ENCODE data around the gene CUX1. TPM values are rescaled to one million over a fixed set of nuclear protein-coding genes. Genes with fewer than 3 reads are reported as not detected.

Gene CUX1
- total and polyA plus RNA-seq, 2 of the 13 experiments (the other 11 are each of a cell fraction or from before 2014, with no cell fraction given) = 13.7 to 14.9 TPM

DNA sequence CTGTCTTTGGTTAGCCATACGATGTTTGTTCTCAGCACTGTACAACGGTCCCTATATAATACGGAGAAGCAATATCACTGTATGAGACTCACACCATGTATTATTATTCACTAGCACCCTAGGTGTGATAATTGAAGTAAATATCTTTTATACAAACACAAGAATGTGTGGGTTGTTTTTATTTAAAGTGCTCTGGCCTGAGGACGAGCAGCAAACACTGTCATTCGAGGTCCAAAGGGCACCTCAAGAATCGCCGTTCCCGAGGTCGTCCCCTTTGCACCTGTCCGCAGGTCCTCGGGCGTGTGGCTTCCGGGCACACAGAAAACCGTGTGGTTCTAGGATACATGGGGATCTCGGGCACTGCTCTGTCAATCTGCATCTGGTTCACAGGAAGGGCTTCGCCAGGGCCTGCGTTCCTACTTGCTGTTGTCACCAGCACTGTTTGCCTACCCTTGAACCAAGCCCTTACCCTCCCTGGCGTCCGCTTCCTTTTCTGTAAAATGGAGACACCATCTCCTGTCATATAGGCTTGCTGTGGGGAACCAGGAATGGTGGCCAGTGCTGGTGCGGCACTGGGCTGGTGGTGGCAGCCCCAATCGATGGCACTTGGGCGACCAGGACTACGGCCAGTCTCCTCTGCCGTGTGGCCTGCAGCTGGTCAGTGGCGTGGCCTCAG lies 440.8 kb downstream of the CUX1 start (continued):
- TF ChIP-seq ZFP37 (CRISPR knock-in tag; IDR thresholded peaks at IDR 0.05; ENCODE audit: borderline replicate concordance) (peak; percentile 92), NFKB2 (CRISPR knock-in tag; IDR thresholded peaks at IDR 0.05; ENCODE audit: borderline replicate concordance) (peak; percentile 82), ZFP36L1 (CRISPR knock-in tag; IDR thresholded peaks at IDR 0.05) (no peak; the same call in 1 of the 2 replicates), PCBP2 (optimal IDR thresholded peaks at IDR 0.05; ENCODE audit: low read depth, low read length, poor library complexity, severe bottlenecking) (no peak), ZBTB7B (CRISPR knock-in tag; IDR thresholded peaks at IDR 0.05) (peak; percentile 53), ZNF253 (CRISPR knock-in tag; IDR thresholded peaks at IDR 0.05; ENCODE audit: borderline replicate concordance) (0 out of 2 replicates have a peak, but pooled peaks have one; percentile 18), GPN1 (CRISPR knock-in tag; IDR thresholded peaks at IDR 0.05; ENCODE audit: borderline replicate concordance) (no peak), FOXA1 (IDR thresholded peaks at IDR 0.05) (no peak), FOXA1 (CRISPR knock-in tag; IDR thresholded peaks at IDR 0.05) (peak; percentile 63), ZNF232 (CRISPR knock-in tag; IDR thresholded peaks at IDR 0.05; ENCODE audit: borderline replicate concordance) (peak; percentile 95), HMG20A (CRISPR knock-in tag; IDR thresholded peaks at IDR 0.05; ENCODE audit: borderline replicate concordance) (peak; percentile 82), REXO4 (CRISPR knock-in tag; IDR thresholded peaks at IDR 0.05; ENCODE audit: borderline replicate concordance) (no peak), HNRNPUL1 (IDR thresholded peaks at IDR 0.05; ENCODE audit: low read depth, low read length) (no peak), ZNF441 (CRISPR knock-in tag; IDR thresholded peaks at IDR 0.05; ENCODE audit: borderline replicate concordance) (peak; percentile 83; the same call in 1 of the 2 replicates), LCORL (IDR thresholded peaks at IDR 0.05) (no peak), LCORL (CRISPR knock-in tag; IDR thresholded peaks at IDR 0.05) (peak; percentile 87), ZNF10 (CRISPR knock-in tag; IDR thresholded peaks at IDR 0.05; ENCODE audit: borderline replicate concordance, low read depth) (no peak), ADNP (CRISPR knock-in tag; IDR thresholded peaks at IDR 0.05) (0 out of 2 replicates have a peak, but pooled peaks have one; percentile 69), NR2F2 (IDR thresholded peaks at IDR 0.05; ENCODE audit: borderline replicate concordance, low read depth) (peak; percentile 56)
- TF ChIP-seq, protein P1, sequence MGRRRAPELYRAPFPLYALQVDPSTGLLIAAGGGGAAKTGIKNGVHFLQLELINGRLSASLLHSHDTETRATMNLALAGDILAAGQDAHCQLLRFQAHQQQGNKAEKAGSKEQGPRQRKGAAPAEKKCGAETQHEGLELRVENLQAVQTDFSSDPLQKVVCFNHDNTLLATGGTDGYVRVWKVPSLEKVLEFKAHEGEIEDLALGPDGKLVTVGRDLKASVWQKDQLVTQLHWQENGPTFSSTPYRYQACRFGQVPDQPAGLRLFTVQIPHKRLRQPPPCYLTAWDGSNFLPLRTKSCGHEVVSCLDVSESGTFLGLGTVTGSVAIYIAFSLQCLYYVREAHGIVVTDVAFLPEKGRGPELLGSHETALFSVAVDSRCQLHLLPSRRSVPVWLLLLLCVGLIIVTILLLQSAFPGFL (CRISPR knock-in tag; IDR thresholded peaks at IDR 0.05) = no peak
- TF ChIP-seq, protein P2, sequence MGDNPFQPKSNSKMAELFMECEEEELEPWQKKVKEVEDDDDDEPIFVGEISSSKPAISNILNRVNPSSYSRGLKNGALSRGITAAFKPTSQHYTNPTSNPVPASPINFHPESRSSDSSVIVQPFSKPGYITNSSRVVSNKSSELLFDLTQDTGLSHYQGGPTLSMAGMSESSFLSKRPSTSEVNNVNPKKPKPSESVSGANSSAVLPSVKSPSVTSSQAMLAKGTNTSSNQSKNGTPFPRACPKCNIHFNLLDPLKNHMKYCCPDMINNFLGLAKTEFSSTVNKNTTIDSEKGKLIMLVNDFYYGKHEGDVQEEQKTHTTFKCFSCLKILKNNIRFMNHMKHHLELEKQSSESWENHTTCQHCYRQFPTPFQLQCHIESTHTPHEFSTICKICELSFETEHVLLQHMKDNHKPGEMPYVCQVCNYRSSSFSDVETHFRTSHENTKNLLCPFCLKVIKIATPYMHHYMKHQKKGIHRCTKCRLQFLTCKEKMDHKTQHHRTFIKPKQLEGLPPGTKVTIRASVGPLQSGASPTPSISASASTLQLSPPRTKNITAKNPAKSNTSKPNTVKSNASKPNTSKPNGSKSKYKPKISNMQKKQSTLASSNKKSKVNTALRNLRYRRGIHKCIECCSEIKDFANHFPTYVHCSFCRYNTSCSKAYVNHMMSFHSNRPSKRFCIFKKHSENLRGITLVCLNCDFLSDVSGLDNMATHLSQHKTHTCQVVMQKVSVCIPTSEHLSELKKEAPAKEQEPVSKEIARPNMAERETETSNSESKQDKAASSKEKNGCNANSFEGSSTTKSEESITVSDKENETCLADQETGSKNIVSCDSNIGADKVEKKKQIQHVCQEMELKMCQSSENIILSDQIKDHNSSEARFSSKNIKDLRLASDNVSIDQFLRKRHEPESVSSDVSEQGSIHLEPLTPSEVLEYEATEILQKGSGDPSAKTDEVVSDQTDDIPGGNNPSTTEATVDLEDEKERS (CRISPR knock-in tag; IDR thresholded peaks at IDR 0.05) = peak; percentile 97
- TF ChIP-seq, protein P3, sequence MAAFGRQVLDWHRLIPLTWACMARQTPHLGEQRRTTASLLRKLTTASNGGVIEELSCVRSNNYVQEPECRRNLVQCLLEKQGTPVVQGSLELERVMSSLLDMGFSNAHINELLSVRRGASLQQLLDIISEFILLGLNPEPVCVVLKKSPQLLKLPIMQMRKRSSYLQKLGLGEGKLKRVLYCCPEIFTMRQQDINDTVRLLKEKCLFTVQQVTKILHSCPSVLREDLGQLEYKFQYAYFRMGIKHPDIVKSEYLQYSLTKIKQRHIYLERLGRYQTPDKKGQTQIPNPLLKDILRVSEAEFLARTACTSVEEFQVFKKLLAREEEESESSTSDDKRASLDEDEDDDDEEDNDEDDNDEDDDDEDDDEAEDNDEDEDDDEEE (CRISPR knock-in tag; IDR thresholded peaks at IDR 0.05) = no peak
- TF ChIP-seq, protein P4, sequence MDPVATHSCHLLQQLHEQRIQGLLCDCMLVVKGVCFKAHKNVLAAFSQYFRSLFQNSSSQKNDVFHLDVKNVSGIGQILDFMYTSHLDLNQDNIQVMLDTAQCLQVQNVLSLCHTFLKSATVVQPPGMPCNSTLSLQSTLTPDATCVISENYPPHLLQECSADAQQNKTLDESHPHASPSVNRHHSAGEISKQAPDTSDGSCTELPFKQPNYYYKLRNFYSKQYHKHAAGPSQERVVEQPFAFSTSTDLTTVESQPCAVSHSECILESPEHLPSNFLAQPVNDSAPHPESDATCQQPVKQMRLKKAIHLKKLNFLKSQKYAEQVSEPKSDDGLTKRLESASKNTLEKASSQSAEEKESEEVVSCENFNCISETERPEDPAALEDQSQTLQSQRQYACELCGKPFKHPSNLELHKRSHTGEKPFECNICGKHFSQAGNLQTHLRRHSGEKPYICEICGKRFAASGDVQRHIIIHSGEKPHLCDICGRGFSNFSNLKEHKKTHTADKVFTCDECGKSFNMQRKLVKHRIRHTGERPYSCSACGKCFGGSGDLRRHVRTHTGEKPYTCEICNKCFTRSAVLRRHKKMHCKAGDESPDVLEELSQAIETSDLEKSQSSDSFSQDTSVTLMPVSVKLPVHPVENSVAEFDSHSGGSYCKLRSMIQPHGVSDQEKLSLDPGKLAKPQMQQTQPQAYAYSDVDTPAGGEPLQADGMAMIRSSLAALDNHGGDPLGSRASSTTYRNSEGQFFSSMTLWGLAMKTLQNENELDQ (CRISPR knock-in tag; IDR thresholded peaks at IDR 0.05; ENCODE audit: borderline replicate concordance) = no peak
